ENCODE data around the gene OR5M11. TPM values are rescaled to one million over a fixed set of nuclear protein-coding genes. Genes with fewer than 3 reads are reported as not detected.
"Not testable (repeated sequence)": the region's sequence is repeated elsewhere in the genome, so short reads cannot be mapped to it uniquely, and the experiment has no call there.

OR5M11 gene
- total RNA-seq, result not detected in 2 replicates

DNA sequence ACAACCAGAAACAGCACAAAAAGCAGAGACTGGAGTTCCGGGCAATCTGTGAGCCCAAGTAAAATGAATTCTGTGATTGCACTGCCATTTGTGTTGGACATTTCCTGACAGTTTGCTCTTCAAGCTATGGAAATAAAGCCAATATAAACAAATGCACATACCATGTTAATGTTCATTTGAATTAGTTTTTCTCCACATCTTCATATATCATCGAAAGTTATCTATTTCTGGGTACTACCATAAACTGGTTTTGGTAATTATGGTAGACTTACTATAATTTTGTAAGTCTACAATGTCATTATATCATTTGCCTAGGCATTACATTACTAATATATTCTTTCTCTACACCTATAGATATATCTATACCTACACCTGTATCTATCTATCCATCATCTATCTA, at the start of gene OR5M11:
Gene OR5M11 (minus strand): TSS at position 101 of the 400 bp plus-strand sequence. CDS start 0 bp downstream, at position 101.
- H3K4me3 ChIP-seq (ENCODE audit: low read depth, low read length), result no peak within 1 kb of the TSS
- TF ChIP-seq, protein P1, sequence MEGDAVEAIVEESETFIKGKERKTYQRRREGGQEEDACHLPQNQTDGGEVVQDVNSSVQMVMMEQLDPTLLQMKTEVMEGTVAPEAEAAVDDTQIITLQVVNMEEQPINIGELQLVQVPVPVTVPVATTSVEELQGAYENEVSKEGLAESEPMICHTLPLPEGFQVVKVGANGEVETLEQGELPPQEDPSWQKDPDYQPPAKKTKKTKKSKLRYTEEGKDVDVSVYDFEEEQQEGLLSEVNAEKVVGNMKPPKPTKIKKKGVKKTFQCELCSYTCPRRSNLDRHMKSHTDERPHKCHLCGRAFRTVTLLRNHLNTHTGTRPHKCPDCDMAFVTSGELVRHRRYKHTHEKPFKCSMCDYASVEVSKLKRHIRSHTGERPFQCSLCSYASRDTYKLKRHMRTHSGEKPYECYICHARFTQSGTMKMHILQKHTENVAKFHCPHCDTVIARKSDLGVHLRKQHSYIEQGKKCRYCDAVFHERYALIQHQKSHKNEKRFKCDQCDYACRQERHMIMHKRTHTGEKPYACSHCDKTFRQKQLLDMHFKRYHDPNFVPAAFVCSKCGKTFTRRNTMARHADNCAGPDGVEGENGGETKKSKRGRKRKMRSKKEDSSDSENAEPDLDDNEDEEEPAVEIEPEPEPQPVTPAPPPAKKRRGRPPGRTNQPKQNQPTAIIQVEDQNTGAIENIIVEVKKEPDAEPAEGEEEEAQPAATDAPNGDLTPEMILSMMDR (IDR thresholded peaks at IDR 0.05; ENCODE audit: insufficient read depth, low read depth, low read length), result no peak
- no peak for DNase-seq (ENCODE audit: low read depth)

DNA sequence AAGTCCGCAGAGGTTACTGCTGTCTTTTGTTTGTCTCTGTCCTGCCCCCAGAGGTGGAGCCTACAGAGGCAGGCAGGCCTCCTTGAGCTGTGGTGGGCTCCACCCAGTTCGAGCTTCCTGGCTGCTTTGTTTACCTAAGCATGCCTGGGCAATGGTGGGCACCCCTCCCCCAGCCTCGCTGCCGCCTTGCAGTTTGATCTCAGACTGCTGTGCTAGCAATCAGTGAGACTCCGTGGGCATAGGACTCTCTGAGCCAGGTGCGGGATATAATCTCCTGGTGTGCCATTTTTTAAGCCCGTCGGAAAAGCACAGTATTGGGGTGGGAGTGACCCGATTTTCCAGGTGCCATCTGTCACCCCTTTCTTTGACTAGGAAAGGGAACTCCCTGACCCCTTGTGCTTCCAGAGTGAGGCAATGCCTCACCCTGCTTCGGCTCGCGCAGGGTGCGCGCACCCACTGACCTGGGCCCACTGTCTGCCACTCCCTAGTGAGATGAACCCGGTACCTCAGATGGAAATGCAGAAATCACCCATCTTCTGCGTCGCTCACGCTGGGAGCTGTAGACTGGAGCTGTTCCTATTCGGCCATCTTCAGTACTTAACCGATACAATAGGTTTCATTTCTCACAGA, 49.1 kb upstream of the OR5M11 start:
- not testable (repeated sequence) for DNase-seq (ENCODE audit: low read depth); H3K4me3 ChIP-seq (ENCODE audit: low read depth, low read length)

DNA sequence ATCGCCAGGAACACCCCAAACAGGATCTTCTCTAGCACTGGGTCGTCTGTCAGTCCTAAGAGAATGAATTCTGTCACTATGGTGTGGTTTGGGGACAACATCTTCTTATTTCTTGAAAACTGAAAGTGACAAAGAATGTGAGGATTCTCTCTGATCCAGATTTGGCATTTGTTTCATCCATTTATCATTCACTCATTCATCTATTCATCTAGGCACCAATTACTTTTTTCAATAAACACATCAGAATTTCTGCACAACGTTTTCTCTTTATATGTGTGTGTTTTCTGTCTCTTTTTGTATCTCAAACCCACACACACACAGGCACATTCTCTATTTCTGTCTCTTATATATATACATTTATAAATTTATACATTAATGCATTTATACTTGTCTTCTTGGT, 34.6 kb upstream of the OR5M11 start, which contains the start of gene OR5M10:
Gene OR5M10 (minus strand): TSS at position 101 of the 400 bp plus-strand sequence. CDS start 0 bp downstream, at position 101.
- no peak for DNase-seq (ENCODE audit: low read depth)
- H3K4me3 ChIP-seq (ENCODE audit: low read depth, low read length), result no peak within 1 kb of the TSS
- TF ChIP-seq, protein P1 (IDR thresholded peaks at IDR 0.05; ENCODE audit: insufficient read depth, low read depth, low read length), result no peak

DNA sequence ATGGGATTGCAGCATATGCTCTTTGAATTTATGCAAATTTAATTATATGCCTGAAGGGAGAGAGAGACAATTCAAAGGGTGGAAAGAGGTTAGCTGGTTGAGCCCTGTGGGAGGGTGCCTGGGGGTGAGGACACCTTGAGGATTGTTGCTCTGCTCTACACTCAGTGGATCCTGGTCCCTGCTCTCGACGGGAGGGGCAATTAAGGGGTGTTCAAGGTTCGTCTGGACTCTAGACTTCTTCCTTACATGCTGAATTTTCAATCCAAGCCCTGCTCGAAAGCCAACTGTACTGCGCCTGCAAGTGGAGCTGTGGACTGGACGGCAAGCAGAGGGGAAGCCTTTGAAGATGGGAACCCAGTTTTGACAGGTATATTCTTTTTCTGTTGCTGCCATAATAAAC, 15.5 kb upstream of the OR5M11 start:
- DNase-seq (ENCODE audit: low read depth), result no peak
- TF ChIP-seq, protein P1 (IDR thresholded peaks at IDR 0.05; ENCODE audit: insufficient read depth, low read depth, low read length), result no peak
- H3K4me3 ChIP-seq (ENCODE audit: low read depth, low read length), result no peak overlapping the region

DNA sequence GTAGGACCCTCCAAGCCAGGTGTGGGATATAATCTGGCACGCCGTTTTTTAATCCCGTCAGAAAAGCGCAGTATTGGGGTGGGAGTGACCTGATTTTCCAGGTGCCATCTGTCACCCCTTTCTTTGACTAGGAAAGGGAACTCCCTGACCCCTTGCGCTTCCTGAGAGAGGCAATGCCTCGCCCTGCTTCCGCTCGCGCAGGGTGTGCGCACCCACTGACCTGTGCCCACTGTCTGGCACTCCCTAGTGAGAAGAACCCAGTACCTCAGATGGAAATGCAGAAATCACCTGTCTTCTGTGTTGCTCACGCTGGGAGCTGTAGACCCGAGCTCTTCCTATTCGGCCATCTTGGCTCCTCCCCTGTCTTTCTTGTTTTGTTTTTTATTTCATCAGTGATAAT, 11.6 kb upstream of the OR5M11 start:
- H3K4me3 ChIP-seq (ENCODE audit: low read depth, low read length); DNase-seq (ENCODE audit: low read depth): not testable (repeated sequence)

DNA sequence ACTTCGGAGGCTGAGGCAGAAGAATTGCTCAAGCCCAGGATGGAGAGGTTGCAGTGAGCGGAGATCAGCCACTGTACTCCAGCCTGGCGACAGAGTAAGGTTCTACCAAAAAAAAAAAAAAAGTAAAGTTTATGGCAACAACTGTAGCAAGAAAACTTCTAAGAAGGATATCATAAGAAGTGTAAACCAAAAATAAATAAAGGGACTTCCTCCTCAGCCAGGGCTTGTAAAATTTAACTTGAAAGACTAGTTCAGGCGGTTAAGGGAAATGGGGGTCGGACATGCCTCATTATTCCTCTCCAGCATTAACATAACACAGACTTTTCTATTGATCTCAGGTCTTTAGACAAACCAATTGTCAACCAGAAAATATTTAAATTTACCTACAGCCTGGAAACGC, 2.5 kb upstream of the OR5M11 start:
- TF ChIP-seq, protein P1 (IDR thresholded peaks at IDR 0.05; ENCODE audit: insufficient read depth, low read depth, low read length), result no peak

DNA sequence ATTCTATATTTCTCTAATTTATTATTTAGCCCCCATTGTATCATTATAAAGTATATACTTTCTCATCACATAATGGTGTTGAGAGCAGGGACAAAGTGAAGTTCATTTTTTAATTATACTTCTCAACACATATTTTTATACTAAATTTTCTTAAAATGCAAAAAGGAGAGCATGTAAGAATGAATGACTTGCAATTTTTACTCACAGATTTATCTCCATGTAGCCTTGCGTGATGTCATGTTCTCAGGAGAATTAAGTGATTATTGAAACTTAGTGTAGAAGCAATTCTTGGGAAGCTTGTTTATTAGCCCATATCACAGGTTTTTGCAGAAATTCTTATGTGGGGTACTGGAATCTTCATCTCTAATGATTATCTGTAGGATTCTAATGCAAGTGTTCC, 682 bp upstream of the OR5M11 start:
- no peak for DNase-seq (ENCODE audit: low read depth)
- TF ChIP-seq, protein P1 (IDR thresholded peaks at IDR 0.05; ENCODE audit: insufficient read depth, low read depth, low read length), result no peak
- no peak overlapping the region for H3K4me3 ChIP-seq (ENCODE audit: low read depth, low read length)

More for the DNA sequence above, 2.5 kb upstream of the OR5M11 start:
- no peak overlapping the region for H3K4me3 ChIP-seq (ENCODE audit: low read depth, low read length)
- no peak for DNase-seq (ENCODE audit: low read depth)

DNA sequence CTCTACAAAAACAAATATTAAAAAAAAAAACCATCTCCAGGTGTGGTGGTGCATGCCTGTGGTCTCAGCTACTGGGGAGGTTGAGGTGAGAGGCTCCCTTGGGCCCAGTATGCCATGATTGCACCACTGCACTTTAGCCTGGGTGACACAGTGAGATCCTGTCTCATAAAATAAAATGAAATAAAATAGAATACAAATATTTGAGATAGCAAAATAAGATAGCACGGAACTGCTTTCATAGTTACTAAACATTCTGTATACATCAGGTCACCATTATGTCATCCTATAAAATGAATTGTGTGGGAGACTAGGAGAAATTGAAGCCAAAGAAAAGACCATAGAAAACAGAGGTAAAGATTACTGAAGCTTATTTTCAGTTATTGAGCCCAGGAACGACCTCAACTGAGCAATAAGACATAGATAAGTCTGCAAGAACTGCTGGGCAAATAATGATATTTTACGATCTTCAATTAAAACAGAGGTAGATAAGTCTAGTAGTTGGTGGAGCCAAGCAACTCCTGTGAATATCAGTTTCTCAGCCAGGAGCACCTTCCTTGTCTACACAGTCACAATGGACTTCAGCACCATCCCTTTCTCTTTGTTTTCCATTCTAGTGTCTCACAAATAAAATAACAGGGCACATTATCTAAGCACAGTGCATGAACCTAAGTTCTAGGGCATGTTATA, 9.9 kb downstream of the OR5M11 start:
- TF ChIP-seq, protein P1 (IDR thresholded peaks at IDR 0.05; ENCODE audit: insufficient read depth, low read depth, low read length), result no peak
- H3K4me3 ChIP-seq (ENCODE audit: low read depth, low read length), result no peak overlapping the region
- no peak for DNase-seq (ENCODE audit: low read depth)

Measured in fibroblast of villous mesenchyme (primary cell).